NCI-H2196 treated with DMSO at 0.1 percent for 48 hours (cell line): ENCODE data around the gene TSPAN2.
"Not testable (repeated sequence)": the region's sequence is repeated elsewhere in the genome, so short reads cannot be mapped to it uniquely, and the experiment has no call there.

Source experiments
- DNase-seq: peaks from one replicate; lab custom pipeline; 2025; ENCODE audit not compliant: unreplicated experiment; lab: John Stamatoyannopoulos, UW

TSPAN2 gene

GRCh38 chr1:115040501-115040900, 48.8 kb downstream of the TSPAN2 start:
- DNase-seq, result no peak

GRCh38 chr1:115036814-115037507, 52.3 kb downstream of the TSPAN2 start:
- DNase-seq, result no peak

- DNase-seq, result no peak
Measured at GRCh38 chr1:115035652-115036051, 53.7 kb downstream of the TSPAN2 start.

GRCh38 chr1:115031595-115031994, 57.7 kb downstream of the TSPAN2 start:
- DNase-seq, result no peak

GRCh38 chr1:115029526-115029925, 59.8 kb downstream of the TSPAN2 start, which contains the start of gene TSHB:
TSS of gene TSHB (plus strand) at chr1:115029826. CDS start at chr1:115033363, 3,537 bp downstream.
- DNase-seq, result no peak

GRCh38 chr1:115023593-115023992, 65.7 kb downstream of the TSPAN2 start:
- no peak for DNase-seq

GRCh38 chr1:115021145-115021544, 68.2 kb downstream of the TSPAN2 start:
- DNase-seq, result no peak

GRCh38 chr1:115019549-115019948, 69.8 kb downstream of the TSPAN2 start:
- not testable (repeated sequence) for DNase-seq

GRCh38 chr1:115013792-115014191, 75.5 kb downstream of the TSPAN2 start:
- no peak for DNase-seq

GRCh38 chr1:115012434-115012833, 76.9 kb downstream of the TSPAN2 start:
- no peak for DNase-seq

GRCh38 chr1:115012006-115012405, 77.3 kb downstream of the TSPAN2 start:
- no peak for DNase-seq

- DNase-seq, result no peak
Measured at GRCh38 chr1:115006191-115006590, 83.1 kb downstream of the TSPAN2 start.
